OCI-LY7 (cell line): ENCODE data around the gene AMTN. TPM values are rescaled to one million over a fixed set of nuclear protein-coding genes. Genes with fewer than 3 reads are reported as not detected.
"Not testable (repeated sequence)": the region's sequence is repeated elsewhere in the genome, so short reads cannot be mapped to it uniquely, and the experiment has no call there.

Source experiments
- BruUV-seq: library from RNA; stranded (reverse); fragments of 400-500 nt; replicated peaks from 2 replicates; lab custom pipeline; 2021; lab: Mats Ljungman, UMichigan
- CTCF ChIA-PET: fragments of 300-600 bp; sonication (Branson Sonifier 250); formaldehyde crosslinking; loops from one replicate; lab custom pipeline; 2022; ENCODE audit warnings: antibody characterized with exemption; ENCODE audit not compliant: unreplicated experiment; lab: Charles Lee
- POLR2A ChIA-PET: fragments of 300-600 bp; sonication (Branson Sonifier 250); formaldehyde crosslinking; loops from one replicate; lab custom pipeline; 2022; ENCODE audit warnings: antibody characterized with exemption; lab: Charles Lee
- DNase-seq: peaks from one replicate; pipeline ENCODE4 v3.0.0-alpha.2; 2015; ENCODE audit warnings: low spot score
- H2AFZ ChIP-seq: fragments of 200-600 bp; sonication (generic), shearing (Covaris generic); 2 replicates; pipeline ENCODE4 v1.6.1; 2014; ENCODE audit warnings: mild to moderate bottlenecking, antibody characterized with exemption, low read length, moderate library complexity
- H3K27ac ChIP-seq: fragments of 200-600 bp; sonication (generic); 2 replicates; pipeline ENCODE4 v1.5.1; 2014; ENCODE audit warnings: mixed run types, low read depth, mild to moderate bottlenecking, moderate library complexity, low read length, inconsistent platforms; ENCODE audit not compliant: poor library complexity, severe bottlenecking
- H3K36me3 ChIP-seq: fragments of 200-600 bp; sonication (generic); 2 replicates; pipeline ENCODE4 v1.6.1; 2014; ENCODE audit warnings: mild to moderate bottlenecking, antibody characterized with exemption, low read length, moderate library complexity, mixed read lengths; ENCODE audit not compliant: insufficient read depth
- H3K4me1 ChIP-seq: fragments of 200-600 bp; sonication (generic); 2 replicates; pipeline ENCODE4 v1.5.1; 2014; ENCODE audit warnings: mild to moderate bottlenecking, low read length; ENCODE audit not compliant: insufficient read depth, poor library complexity, severe bottlenecking
- H3K4me2 ChIP-seq: fragments of 200-600 bp; sonication (generic); 2 replicates; pipeline ENCODE4 v1.6.1; 2014; ENCODE audit warnings: mild to moderate bottlenecking, low read length
- H3K4me3 ChIP-seq: fragments of 200-600 bp; sonication (generic); 2 replicates; pipeline ENCODE4 v1.5.1; 2014; ENCODE audit warnings: mild to moderate bottlenecking, low read depth, low read length; ENCODE audit not compliant: poor library complexity, severe bottlenecking
- H3K79me2 ChIP-seq: fragments of 200-600 bp; sonication (generic); 2 replicates; pipeline ENCODE4 v1.6.1; 2016; ENCODE audit warnings: low read depth, mild to moderate bottlenecking, low read length, moderate library complexity, mixed read lengths; ENCODE audit not compliant: insufficient read depth
- H3K9me2 ChIP-seq: fragments of 200-600 bp; sonication (generic); 2 replicates; pipeline ENCODE4 v1.6.1; 2016; ENCODE audit warnings: mild to moderate bottlenecking, low read length, mixed read lengths; ENCODE audit not compliant: insufficient read depth
- H3K9me3 ChIP-seq: fragments of 200-600 bp; sonication (generic); 2 replicates; pipeline ENCODE4 v1.6.1; 2014; ENCODE audit warnings: mild to moderate bottlenecking, mixed run types, low read length, mixed read lengths
- H4K20me1 ChIP-seq: fragments of 200-600 bp; sonication (generic); 2 replicates; pipeline ENCODE4 v1.6.1; 2014; ENCODE audit warnings: mild to moderate bottlenecking, antibody characterized with exemption, low read length, moderate library complexity, mixed read lengths; ENCODE audit not compliant: insufficient read depth
- EZH2phosphoT487 ChIP-seq: fragments of 200-600 bp; sonication (generic); IDR thresholded peaks from 2 replicates; pipeline ENCODE4 v1.6.1; 2018; ENCODE audit warnings: low read depth, borderline replicate concordance, mild to moderate bottlenecking, mixed run types, antibody characterized with exemption, low read length, moderate library complexity, mixed read lengths
- intact Hi-C: fragments of 100-400 bp; cut with micrococcal nuclease; formaldehyde crosslinking; loops from one replicate; pipeline ENCODE4 v1.10.0; 2022; ENCODE audit not compliant: unreplicated experiment
- total RNA-seq, 2 experiments: library from RNA; depleted of rRNA in 1 of 2; stranded (reverse); fragments of >200 nt in 1 of 2; shearing (Covaris generic) in 1 of 2; gene quantifications; 2 replicates each; pipeline ENCODE4 v1.2.3, GENCODE V29; 2014 to 2022
- TF ChIP-seq, protein P1 (sequence below): fragments of 200-600 bp; sonication (generic); conservative IDR thresholded peaks from 2 replicates; pipeline ENCODE4 v1.5.1; 2014; ENCODE audit warnings: mild to moderate bottlenecking, antibody characterized with exemption, low read length, moderate library complexity, mixed read lengths

AMTN gene
- total RNA-seq, 2 experiments from 2014 or later = not detected

DNA sequence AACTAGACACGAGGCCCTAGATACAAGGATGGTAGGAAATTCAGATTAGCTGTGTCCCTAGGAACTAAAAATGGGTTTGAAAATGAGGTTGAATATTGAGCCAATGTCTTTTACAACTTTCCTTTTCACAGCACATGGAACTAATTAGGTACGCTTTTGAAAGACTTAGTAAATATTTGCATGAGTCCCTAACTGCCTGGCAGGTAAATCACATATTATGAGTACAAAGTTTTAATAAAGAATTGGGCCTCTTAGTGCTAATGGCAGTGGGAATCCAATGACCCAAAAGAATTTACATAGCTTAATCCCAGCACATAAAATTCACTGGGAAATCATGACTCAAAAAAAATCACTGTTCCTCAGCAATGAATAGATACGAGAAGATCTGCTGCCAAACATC lies 29.6 kb upstream of the AMTN start:
- Histone ChIP-seq H3K4me1 (no peaks in the 10 kb centered on the region), H3K27ac (no peak overlapping the region), H3K9me3 (no peaks in the 10 kb centered on the region), H3K36me3 (no peaks in the 10 kb centered on the region), H3K4me3 (no peak overlapping the region), H3K79me2 (no peaks in the 10 kb centered on the region), H3K4me2 (no peak overlapping the region), H2AFZ (no peak overlapping the region), H3K9me2 (no peaks in the 10 kb centered on the region), H4K20me1 (no peaks in the 10 kb centered on the region)
- no TSS peak for BruUV-seq
- TF ChIP-seq, protein P1, sequence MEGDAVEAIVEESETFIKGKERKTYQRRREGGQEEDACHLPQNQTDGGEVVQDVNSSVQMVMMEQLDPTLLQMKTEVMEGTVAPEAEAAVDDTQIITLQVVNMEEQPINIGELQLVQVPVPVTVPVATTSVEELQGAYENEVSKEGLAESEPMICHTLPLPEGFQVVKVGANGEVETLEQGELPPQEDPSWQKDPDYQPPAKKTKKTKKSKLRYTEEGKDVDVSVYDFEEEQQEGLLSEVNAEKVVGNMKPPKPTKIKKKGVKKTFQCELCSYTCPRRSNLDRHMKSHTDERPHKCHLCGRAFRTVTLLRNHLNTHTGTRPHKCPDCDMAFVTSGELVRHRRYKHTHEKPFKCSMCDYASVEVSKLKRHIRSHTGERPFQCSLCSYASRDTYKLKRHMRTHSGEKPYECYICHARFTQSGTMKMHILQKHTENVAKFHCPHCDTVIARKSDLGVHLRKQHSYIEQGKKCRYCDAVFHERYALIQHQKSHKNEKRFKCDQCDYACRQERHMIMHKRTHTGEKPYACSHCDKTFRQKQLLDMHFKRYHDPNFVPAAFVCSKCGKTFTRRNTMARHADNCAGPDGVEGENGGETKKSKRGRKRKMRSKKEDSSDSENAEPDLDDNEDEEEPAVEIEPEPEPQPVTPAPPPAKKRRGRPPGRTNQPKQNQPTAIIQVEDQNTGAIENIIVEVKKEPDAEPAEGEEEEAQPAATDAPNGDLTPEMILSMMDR = no peak
- no peak for TF ChIP-seq EZH2phosphoT487
- CTCF ChIA-PET = no interaction called here
- intact Hi-C loops = no loop called here
- DNase-seq = no peak
- POLR2A ChIA-PET = no interaction called here

DNA sequence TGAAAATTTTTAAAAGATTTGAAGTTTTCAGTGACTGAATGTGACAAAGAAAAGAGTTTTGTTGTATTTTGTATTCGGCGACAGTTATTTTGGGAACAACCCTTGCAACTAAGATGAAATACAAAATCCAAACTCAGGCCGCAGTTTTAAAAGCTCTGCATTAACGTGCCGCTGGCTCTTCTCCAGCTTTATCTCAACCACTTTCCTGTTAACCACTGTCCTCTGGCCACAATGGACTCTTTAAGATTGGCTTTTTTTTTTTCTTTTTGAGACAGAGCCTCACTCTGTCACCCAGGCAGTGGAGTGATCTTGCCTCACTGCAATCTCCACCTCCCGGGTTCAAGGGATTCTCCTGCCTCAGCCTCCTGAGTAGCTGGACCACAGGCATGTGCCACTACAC lies 22.1 kb upstream of the AMTN start:
- no peaks in the 10 kb centered on the region for H3K36me3 ChIP-seq
- H3K9me2 ChIP-seq = no peaks in the 10 kb centered on the region
- TF ChIP-seq, protein P1 = no peak
- no peak for TF ChIP-seq EZH2phosphoT487
- H4K20me1 ChIP-seq = no peaks in the 10 kb centered on the region
- no TSS peak for BruUV-seq
- ChIA-PET POLR2A (no interaction called here), CTCF (no interaction called here)
- no peak overlapping the region for H3K4me2 ChIP-seq
- intact Hi-C loops = no loop called here
- H3K27ac ChIP-seq = no peak overlapping the region
- no peak for DNase-seq
- no peaks in the 10 kb centered on the region for H3K9me3 ChIP-seq
- H3K4me3 ChIP-seq = no peak overlapping the region
- H3K4me1 ChIP-seq = no peaks in the 10 kb centered on the region
- no peak overlapping the region for H2AFZ ChIP-seq
- H3K79me2 ChIP-seq = no peaks in the 10 kb centered on the region

DNA sequence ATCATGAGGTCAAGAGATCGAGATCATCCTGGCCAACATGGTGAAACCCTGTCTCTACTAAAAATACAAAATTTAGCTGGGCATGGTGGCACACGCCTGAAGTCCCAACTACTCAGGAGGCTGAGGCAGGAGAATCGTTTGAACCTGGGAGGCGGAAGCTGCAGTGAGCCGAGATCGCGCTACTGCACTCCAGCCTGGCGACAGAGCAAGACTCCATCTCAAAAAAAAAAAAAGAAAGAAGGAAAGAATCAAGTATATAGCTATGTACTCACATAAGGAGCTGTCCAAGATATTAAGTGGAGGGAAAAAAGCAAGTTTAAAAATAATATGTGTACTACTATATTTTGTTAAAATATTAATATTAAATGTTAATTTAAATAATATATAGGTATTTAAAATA lies 16.5 kb upstream of the AMTN start:
- BruUV-seq, H3K27ac ChIP-seq, POLR2A ChIA-PET, H3K4me2 ChIP-seq, H3K4me1 ChIP-seq, H3K36me3 ChIP-seq, H2AFZ ChIP-seq, H3K9me3 ChIP-seq, DNase-seq, H3K9me2 ChIP-seq, CTCF ChIA-PET, H3K79me2 ChIP-seq, H4K20me1 ChIP-seq, H3K4me3 ChIP-seq: not testable (repeated sequence)
- intact Hi-C loops = loop anchor here (10.0 kb wide), 1 partner anchor 187 kb away; no protein-coding TSS in a partner anchor
